Measurements from ENCODE around the gene RAB37. TPM values are rescaled to one million over a fixed set of nuclear protein-coding genes. Genes with fewer than 3 reads are reported as not detected.
A peak's percentile ranks its signal among the peaks of the same experiment; 100 is the strongest.

Gene RAB37
- total and polyA plus RNA-seq, 9 of the 15 experiments (the other 6 are each of a cell fraction or from before 2014, with no cell fraction given), result 0.03 to 0.27 (median 0.11) TPM; not detected in 4

GRCh38 chr17:74748529-74749278, 11.6 kb downstream of the RAB37 start, which contains the start of gene NHERF1 (continued):
- TF ChIP-seq CSDE1 (IDR thresholded peaks at IDR 0.05) (no peak), PCBP1 (IDR thresholded peaks at IDR 0.05; ENCODE audit: low read depth, low read length, poor library complexity, severe bottlenecking) (peak; percentile 54), ZNF282 (CRISPR knock-in tag; IDR thresholded peaks at IDR 0.05) (no peak), POLR2G (IDR thresholded peaks at IDR 0.05; ENCODE audit: low read depth, low read length) (peak; percentile 100), IRF2 (CRISPR knock-in tag; IDR thresholded peaks at IDR 0.05) (no peak), CBFB (CRISPR knock-in tag; IDR thresholded peaks at IDR 0.05) (no peak), ZNF121 (CRISPR knock-in tag; conservative IDR thresholded peaks at IDR 0.05) (no peak), SMARCC2 (IDR thresholded peaks at IDR 0.05; ENCODE audit: low read depth) (no peak), DLX4 (CRISPR knock-in tag; IDR thresholded peaks at IDR 0.05) (no peak), PATZ1 (CRISPR knock-in tag; IDR thresholded peaks at IDR 0.05; ENCODE audit: borderline replicate concordance) (no peak), NEUROD1 (IDR thresholded peaks at IDR 0.05; ENCODE audit: borderline replicate concordance, low read depth, low read length, partially characterized antibody) (no peak), NBN (IDR thresholded peaks at IDR 0.05; ENCODE audit: low read depth) (no peak), GTF2F1 (IDR thresholded peaks at IDR 0.05; ENCODE audit: low read depth, low read length) (no peak), ZNF175 (CRISPR knock-in tag; IDR thresholded peaks at IDR 0.05; ENCODE audit: low read depth) (no peak), ELK1 (CRISPR knock-in tag; IDR thresholded peaks at IDR 0.05) (no peak), DDX20 (tag; IDR thresholded peaks at IDR 0.05; ENCODE audit: low read depth) (no peak), KDM1A (IDR thresholded peaks at IDR 0.05) (no peak), NR2F6 (CRISPR knock-in tag; IDR thresholded peaks at IDR 0.05) (no peak), ZNF655 (CRISPR knock-in tag; IDR thresholded peaks at IDR 0.05) (no peak)

Data from K562 (cell line).